GM12878 (cell line): ENCODE data around the gene GCK. TPM values are rescaled to one million over a fixed set of nuclear protein-coding genes. Genes with fewer than 3 reads are reported as not detected.

Experiments used
- ATAC-seq: fragments of 200-7000 bp; cut with Tn5 transposase; 3 replicates; pipeline ENCODE4 v1.9.1; 2020; ENCODE audit warnings: mild to moderate bottlenecking, moderate library complexity
- BruUV-seq: library from RNA; stranded (reverse); fragments of 400-500 nt; replicated peaks from 2 replicates; lab custom pipeline; 2021; lab: Mats Ljungman, UMichigan
- CTCF ChIA-PET: fragments of 300-600 bp; sonication (Branson Sonifier 250); formaldehyde crosslinking; extraction: SDS; loops from one replicate; lab custom pipeline; 2021; ENCODE audit warnings: inconsistent platforms; lab: Yijun Ruan, JAX
- POLR2A ChIA-PET: fragments of 350-600 bp; formaldehyde crosslinking; extraction: SDS; loops from one replicate; lab custom pipeline; 2021; ENCODE audit warnings: inconsistent platforms; lab: Charles Lee
- RAD21 ChIA-PET: fragments of 300-600 bp; sonication (Branson Sonifier 250); formaldehyde crosslinking; loops from one replicate; lab custom pipeline; 2023; ENCODE audit warnings: antibody characterized with exemption; ENCODE audit not compliant: unreplicated experiment; lab: Charles Lee
- SMC1A ChIA-PET: fragments of 300-600 bp; sonication (Branson Sonifier 250); formaldehyde crosslinking; loops from one replicate; lab custom pipeline; 2023; ENCODE audit not compliant: unreplicated experiment, uncharacterized antibody; lab: Charles Lee
- DNase-seq: peaks from one replicate; pipeline ENCODE4 v3.0.0-alpha.2; 2011; ENCODE audit warnings: low read depth, low spot score
- FAIRE-seq: peaks from 3 replicates; lab custom pipeline; 2011; peaks lifted over from hg19 to GRCh38; lab: Jason Lieb, UNC
- H2AFZ ChIP-seq: 2 replicates; pipeline ENCODE4 v1.6.0; 2011; ENCODE audit warnings: low read depth, low read length, control low read depth; ENCODE audit not compliant: control insufficient read depth
- H3K27ac ChIP-seq: 2 replicates; pipeline ENCODE4 v1.5.1; 2011; ENCODE audit warnings: control low read depth; ENCODE audit not compliant: control insufficient read depth, insufficient read depth
- H3K27me3 ChIP-seq, 2 experiments: replicated peaks in 1 of 2; 2 replicates each; pipeline versions ENCODE4 v1.6.0 to v1.6.1; 2011; ENCODE audit warnings: low read length in 1 of 2; ENCODE audit not compliant: control insufficient read depth in 2 of 2, insufficient read depth in 2 of 2
- H3K36me3 ChIP-seq, 2 experiments: 2 replicates each; pipeline ENCODE4 v1.5.1; 2011; ENCODE audit warnings: low read length in 1 of 2; ENCODE audit not compliant: control insufficient read depth in 2 of 2, insufficient read depth in 2 of 2
- H3K4me1 ChIP-seq: 2 replicates; pipeline ENCODE4 v1.6.1; 2011; ENCODE audit warnings: mild to moderate bottlenecking, low read length, moderate library complexity, mixed read lengths; ENCODE audit not compliant: control insufficient read depth, insufficient read depth
- H3K4me2 ChIP-seq: 2 replicates; pipeline ENCODE4 v1.6.0; 2011; ENCODE audit warnings: control low read depth; ENCODE audit not compliant: control insufficient read depth, insufficient read depth
- H3K4me3 ChIP-seq: fragments of 200-600 bp; sonication (generic); 2 replicates; pipeline ENCODE4 v1.5.1; 2016
- H3K79me2 ChIP-seq: 2 replicates; pipeline ENCODE4 v1.6.0; 2011; ENCODE audit warnings: low read length; ENCODE audit not compliant: control insufficient read depth, insufficient read depth
- H3K9ac ChIP-seq: 2 replicates; pipeline ENCODE4 v1.8.0; 2011; ENCODE audit warnings: low read length, control low read depth, mixed read lengths; ENCODE audit not compliant: control insufficient read depth, insufficient read depth
- H3K9me3 ChIP-seq: replicated peaks from 3 replicates; pipeline ENCODE4 v1.5.1; 2011; ENCODE audit warnings: mild to moderate bottlenecking, low read length; ENCODE audit not compliant: control insufficient read depth, insufficient read depth
- H4K20me1 ChIP-seq: 2 replicates; pipeline ENCODE4 v1.6.0; 2011; ENCODE audit not compliant: control insufficient read depth, insufficient read depth
- BHLHE40 ChIP-seq, 2 experiments: fragments of 450-650 bp in 1 of 2; IDR thresholded peaks; 2 replicates each; pipeline ENCODE4 v1.6.1; 2011 to 2017; ENCODE audit warnings: low read depth in 2 of 2, borderline replicate concordance in 1 of 2, improper control_type of control experiment in 1 of 2, low read length in 1 of 2, mild to moderate bottlenecking in 1 of 2
- FOXK2 ChIP-seq: fragments of 450-650 bp; IDR thresholded peaks from 2 replicates; pipeline ENCODE4 v1.6.1; 2017; ENCODE audit warnings: mild to moderate bottlenecking, moderate library complexity
- NR2F1 ChIP-seq: fragments of 450-650 bp; conservative IDR thresholded peaks from 2 replicates; pipeline ENCODE4 v1.6.1; 2017; ENCODE audit warnings: mild to moderate bottlenecking
- POLR2AphosphoS5 ChIP-seq: IDR thresholded peaks from 2 replicates; pipeline ENCODE4 v1.6.1; 2011; ENCODE audit warnings: mild to moderate bottlenecking, low read length, inconsistent platforms
- RB1 ChIP-seq: fragments of 450-650 bp; formaldehyde crosslinking; IDR thresholded peaks from 2 replicates; pipeline ENCODE4 v1.6.1; 2017; ENCODE audit warnings: mild to moderate bottlenecking, borderline replicate concordance
- RFX5 ChIP-seq: IDR thresholded peaks from 2 replicates; pipeline ENCODE4 v1.6.1; 2011; ENCODE audit warnings: low read depth, low read length, improper control_type of control experiment
- SREBF1 ChIP-seq: IDR thresholded peaks from 2 replicates; pipeline ENCODE4 v1.6.1; 2012; ENCODE audit warnings: mild to moderate bottlenecking, low read length
- STAT3 ChIP-seq: IDR thresholded peaks from 2 replicates; pipeline ENCODE4 v1.6.1; 2011; ENCODE audit warnings: low read depth, low read length, improper control_type of control experiment
- ZNF274 ChIP-seq: IDR thresholded peaks from one replicate; pipeline ENCODE4 v1.8.0; 2011; ENCODE audit not compliant: insufficient read length, insufficient read depth
- WGBS: methylation state at CpG from one replicate; pipeline ENCODE4 v1.1.6; 2016; ENCODE audit warnings: low lambda C conversion rate; ENCODE audit not compliant: insufficient replicate concordance, insufficient coverage; ENCODE audit errors: missing lambda C conversion rate; 5-methylcytosine and 5-hydroxymethylcytosine counted together
- in situ Hi-C: fragments of 300-500 bp; cut with MboI; formaldehyde crosslinking; loops from 9 replicates; pipeline ENCODE4 v1.14.3; 2018; ENCODE audit warnings: mixed read lengths
- intact Hi-C: fragments of 100-400 bp; cut with micrococcal nuclease; formaldehyde crosslinking; loops from one replicate; pipeline ENCODE4 v1.14.2; 2022; ENCODE audit not compliant: unreplicated experiment
- polyA plus RNA-seq, 11 experiments: library from polyadenylated mRNA; depleted of rRNA in 4 of 11; unstranded in 6 of 11; stranded (reverse) in 5 of 11; fragments of >200 nt; fragmentation: Nextera tagmentation in 4 of 11; fragmentation: Illumina TruSeq in 1 of 11; extraction: Ambion mirVana in 4 of 11; extraction: Trizol in 1 of 11; gene quantifications; 1 replicate in 1 of 11; 2 replicates in 10 of 11; pipeline versions ENCODE4 v1.2.1 to v1.2.3, GENCODE V29; 2011 to 2016; ENCODE audit warnings: inconsistent platforms in 2 of 11, missing spikeins in 2 of 11, low read depth in 1 of 11
- total RNA-seq, 4 experiments: library from RNA; depleted of rRNA in 3 of 4; stranded (reverse); fragments of >200 nt in 3 of 4; fragmentation: Illumina TruSeq in 1 of 4; extraction: Trizol in 1 of 4; gene quantifications; 2 replicates each; pipeline versions ENCODE4 v1.2.1 to v1.2.3, GENCODE V29; 2013 to 2021
- TF ChIP-seq, protein P1 (sequence below): IDR thresholded peaks from 2 replicates; pipeline ENCODE4 v1.6.1; 2012; ENCODE audit warnings: low read depth, low read length, improper control_type of control experiment
- TF ChIP-seq, protein P2 (sequence below): IDR thresholded peaks from 2 replicates; pipeline ENCODE4 v1.6.1; 2012; ENCODE audit warnings: mild to moderate bottlenecking, low read depth, low read length
- TF ChIP-seq, protein P3 (sequence below): fragments of 450-650 bp; IDR thresholded peaks from 2 replicates; pipeline ENCODE4 v1.6.1; 2016; ENCODE audit warnings: mild to moderate bottlenecking
- TF ChIP-seq, protein P4 (sequence below): fragments of 450-650 bp; IDR thresholded peaks from 2 replicates; pipeline ENCODE4 v1.6.1; 2016; ENCODE audit warnings: mild to moderate bottlenecking
- TF ChIP-seq, protein P5 (sequence below), 3 experiments: IDR thresholded peaks in 2 of 3; conservative IDR thresholded peaks in 1 of 3; 2 replicates each; pipeline ENCODE4 v1.5.1; 2011; ENCODE audit warnings: low read depth in 3 of 3, low read length in 3 of 3, mild to moderate bottlenecking in 3 of 3, control low read depth in 2 of 3, moderate library complexity in 2 of 3, inconsistent platforms in 1 of 3, mixed read lengths in 1 of 3; ENCODE audit not compliant: control insufficient read depth in 2 of 3, insufficient read depth in 1 of 3; ENCODE audit errors: extremely low read depth in 1 of 3

The GCK gene
- total and polyA plus RNA-seq, 10 of the 15 experiments (the other 5 are each of a cell fraction or from before 2014, with no cell fraction given), result 0.06 to 0.16 TPM; not detected in 8

DNA sequence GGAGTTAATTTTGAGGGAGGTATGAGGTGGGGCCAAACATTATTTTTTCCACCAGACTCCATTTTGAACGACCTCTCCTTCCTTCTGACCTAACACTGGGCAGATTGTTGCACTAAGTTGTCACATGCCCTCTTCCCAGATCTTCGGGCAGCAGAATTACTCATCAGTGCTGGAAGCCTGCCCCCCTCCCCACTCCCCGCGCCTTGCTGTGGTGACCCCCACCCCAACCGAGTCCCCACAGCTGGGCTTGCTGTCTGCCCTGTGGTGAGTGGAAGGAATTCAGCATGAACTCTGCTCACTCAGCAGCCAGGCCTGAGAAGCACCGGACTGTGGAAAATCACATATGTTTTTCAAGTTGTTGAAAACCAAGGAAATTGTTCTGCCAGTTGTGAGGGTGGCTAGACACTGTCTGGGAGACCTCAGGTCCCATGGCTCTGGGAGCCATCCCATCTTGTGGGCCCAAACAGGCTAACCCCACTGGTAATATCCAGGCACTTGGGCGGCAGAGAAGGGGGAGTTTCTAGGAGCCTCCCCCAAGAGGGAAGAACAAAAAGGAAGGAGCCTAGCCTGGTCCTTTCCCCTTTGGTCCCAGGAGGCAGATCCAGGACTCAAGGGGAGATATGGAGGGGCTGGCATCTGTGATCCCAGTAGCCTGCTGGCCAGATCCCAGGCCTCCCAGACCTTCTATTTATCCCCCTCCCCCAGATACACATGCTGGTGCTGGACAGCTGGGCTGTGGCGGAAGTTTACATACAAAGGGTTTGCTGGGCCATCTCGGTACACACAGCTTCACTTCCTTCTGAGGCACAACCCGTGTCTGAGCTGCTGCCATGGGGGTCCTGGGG, 88.6 kb downstream of the GCK start:
- intact Hi-C loops (no loop called here), in situ Hi-C loops (no loop called here)
- Histone ChIP-seq H3K27ac (no peak overlapping the region), H4K20me1 (no peaks in the 10 kb centered on the region), H2AFZ (peak overlapping the region; percentile 41), H3K4me2 (no peak overlapping the region), H3K9ac (no peak overlapping the region), H3K36me3 (no peaks in the 10 kb centered on the region), H3K9me3 (no peaks in the 10 kb centered on the region), H3K79me2 (no peaks in the 10 kb centered on the region), H3K4me1 (peaks cover 14% of the 10 kb centered on the region), H3K27me3 (peaks cover 9 to 12% of the 10 kb centered on the region in 2 experiments), H3K4me3 (no peak overlapping the region)
- no peak for ATAC-seq
- RAD21 ChIA-PET, result no interaction called here
- SMC1A ChIA-PET, result no interaction called here
- BruUV-seq, result no TSS peak
- CTCF ChIA-PET, result no interaction called here
- POLR2A ChIA-PET, result no interaction called here
- no peak for DNase-seq
- 35% methylated on average over 10 of the region's 10 CpGs for WGBS
- FAIRE-seq, result no peak
- TF ChIP-seq, protein P1, sequence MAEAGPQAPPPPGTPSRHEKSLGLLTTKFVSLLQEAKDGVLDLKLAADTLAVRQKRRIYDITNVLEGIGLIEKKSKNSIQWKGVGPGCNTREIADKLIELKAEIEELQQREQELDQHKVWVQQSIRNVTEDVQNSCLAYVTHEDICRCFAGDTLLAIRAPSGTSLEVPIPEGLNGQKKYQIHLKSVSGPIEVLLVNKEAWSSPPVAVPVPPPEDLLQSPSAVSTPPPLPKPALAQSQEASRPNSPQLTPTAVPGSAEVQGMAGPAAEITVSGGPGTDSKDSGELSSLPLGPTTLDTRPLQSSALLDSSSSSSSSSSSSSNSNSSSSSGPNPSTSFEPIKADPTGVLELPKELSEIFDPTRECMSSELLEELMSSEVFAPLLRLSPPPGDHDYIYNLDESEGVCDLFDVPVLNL, result no peak
- TF ChIP-seq, protein P2, sequence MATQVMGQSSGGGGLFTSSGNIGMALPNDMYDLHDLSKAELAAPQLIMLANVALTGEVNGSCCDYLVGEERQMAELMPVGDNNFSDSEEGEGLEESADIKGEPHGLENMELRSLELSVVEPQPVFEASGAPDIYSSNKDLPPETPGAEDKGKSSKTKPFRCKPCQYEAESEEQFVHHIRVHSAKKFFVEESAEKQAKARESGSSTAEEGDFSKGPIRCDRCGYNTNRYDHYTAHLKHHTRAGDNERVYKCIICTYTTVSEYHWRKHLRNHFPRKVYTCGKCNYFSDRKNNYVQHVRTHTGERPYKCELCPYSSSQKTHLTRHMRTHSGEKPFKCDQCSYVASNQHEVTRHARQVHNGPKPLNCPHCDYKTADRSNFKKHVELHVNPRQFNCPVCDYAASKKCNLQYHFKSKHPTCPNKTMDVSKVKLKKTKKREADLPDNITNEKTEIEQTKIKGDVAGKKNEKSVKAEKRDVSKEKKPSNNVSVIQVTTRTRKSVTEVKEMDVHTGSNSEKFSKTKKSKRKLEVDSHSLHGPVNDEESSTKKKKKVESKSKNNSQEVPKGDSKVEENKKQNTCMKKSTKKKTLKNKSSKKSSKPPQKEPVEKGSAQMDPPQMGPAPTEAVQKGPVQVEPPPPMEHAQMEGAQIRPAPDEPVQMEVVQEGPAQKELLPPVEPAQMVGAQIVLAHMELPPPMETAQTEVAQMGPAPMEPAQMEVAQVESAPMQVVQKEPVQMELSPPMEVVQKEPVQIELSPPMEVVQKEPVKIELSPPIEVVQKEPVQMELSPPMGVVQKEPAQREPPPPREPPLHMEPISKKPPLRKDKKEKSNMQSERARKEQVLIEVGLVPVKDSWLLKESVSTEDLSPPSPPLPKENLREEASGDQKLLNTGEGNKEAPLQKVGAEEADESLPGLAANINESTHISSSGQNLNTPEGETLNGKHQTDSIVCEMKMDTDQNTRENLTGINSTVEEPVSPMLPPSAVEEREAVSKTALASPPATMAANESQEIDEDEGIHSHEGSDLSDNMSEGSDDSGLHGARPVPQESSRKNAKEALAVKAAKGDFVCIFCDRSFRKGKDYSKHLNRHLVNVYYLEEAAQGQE, result no peak
- TF ChIP-seq BHLHE40 (IDR thresholded peaks at IDR 0.05; ENCODE audit: borderline replicate concordance in 1 of 2, low read depth in 2 of 2, low read length in 1 of 2), result no peak
- TF ChIP-seq, protein P3, sequence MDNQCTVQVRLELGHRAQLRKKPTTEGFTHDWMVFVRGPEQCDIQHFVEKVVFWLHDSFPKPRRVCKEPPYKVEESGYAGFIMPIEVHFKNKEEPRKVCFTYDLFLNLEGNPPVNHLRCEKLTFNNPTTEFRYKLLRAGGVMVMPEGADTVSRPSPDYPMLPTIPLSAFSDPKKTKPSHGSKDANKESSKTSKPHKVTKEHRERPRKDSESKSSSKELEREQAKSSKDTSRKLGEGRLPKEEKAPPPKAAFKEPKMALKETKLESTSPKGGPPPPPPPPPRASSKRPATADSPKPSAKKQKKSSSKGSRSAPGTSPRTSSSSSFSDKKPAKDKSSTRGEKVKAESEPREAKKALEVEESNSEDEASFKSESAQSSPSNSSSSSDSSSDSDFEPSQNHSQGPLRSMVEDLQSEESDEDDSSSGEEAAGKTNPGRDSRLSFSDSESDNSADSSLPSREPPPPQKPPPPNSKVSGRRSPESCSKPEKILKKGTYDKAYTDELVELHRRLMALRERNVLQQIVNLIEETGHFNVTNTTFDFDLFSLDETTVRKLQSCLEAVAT, result no peak
- TF ChIP-seq, protein P4, sequence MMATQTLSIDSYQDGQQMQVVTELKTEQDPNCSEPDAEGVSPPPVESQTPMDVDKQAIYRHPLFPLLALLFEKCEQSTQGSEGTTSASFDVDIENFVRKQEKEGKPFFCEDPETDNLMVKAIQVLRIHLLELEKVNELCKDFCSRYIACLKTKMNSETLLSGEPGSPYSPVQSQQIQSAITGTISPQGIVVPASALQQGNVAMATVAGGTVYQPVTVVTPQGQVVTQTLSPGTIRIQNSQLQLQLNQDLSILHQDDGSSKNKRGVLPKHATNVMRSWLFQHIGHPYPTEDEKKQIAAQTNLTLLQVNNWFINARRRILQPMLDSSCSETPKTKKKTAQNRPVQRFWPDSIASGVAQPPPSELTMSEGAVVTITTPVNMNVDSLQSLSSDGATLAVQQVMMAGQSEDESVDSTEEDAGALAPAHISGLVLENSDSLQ, result no peak
- TF ChIP-seq SREBF1, result no peak
- TF ChIP-seq NR2F1, result no peak
- TF ChIP-seq, protein P5, sequence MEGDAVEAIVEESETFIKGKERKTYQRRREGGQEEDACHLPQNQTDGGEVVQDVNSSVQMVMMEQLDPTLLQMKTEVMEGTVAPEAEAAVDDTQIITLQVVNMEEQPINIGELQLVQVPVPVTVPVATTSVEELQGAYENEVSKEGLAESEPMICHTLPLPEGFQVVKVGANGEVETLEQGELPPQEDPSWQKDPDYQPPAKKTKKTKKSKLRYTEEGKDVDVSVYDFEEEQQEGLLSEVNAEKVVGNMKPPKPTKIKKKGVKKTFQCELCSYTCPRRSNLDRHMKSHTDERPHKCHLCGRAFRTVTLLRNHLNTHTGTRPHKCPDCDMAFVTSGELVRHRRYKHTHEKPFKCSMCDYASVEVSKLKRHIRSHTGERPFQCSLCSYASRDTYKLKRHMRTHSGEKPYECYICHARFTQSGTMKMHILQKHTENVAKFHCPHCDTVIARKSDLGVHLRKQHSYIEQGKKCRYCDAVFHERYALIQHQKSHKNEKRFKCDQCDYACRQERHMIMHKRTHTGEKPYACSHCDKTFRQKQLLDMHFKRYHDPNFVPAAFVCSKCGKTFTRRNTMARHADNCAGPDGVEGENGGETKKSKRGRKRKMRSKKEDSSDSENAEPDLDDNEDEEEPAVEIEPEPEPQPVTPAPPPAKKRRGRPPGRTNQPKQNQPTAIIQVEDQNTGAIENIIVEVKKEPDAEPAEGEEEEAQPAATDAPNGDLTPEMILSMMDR (IDR thresholded peaks at IDR 0.05 in 2 of 3, conservative IDR thresholded peaks at IDR 0.05 in 1 of 3; ENCODE audit: control insufficient read depth in 2 of 3, extremely low read depth in 1 of 3, insufficient read depth in 1 of 3, low read depth in 3 of 3, low read length in 3 of 3), result no peak
- no peak for TF ChIP-seq FOXK2
- no peak for TF ChIP-seq ZNF274
- no peak for TF ChIP-seq STAT3
- no peak for TF ChIP-seq POLR2AphosphoS5
- TF ChIP-seq RB1, result no peak
- TF ChIP-seq RFX5, result no peak
